ENCODE data around the gene RHBDD2.
"Not testable (repeated sequence)": the region's sequence is repeated elsewhere in the genome, so short reads cannot be mapped to it uniquely, and the experiment has no call there.

Gene RHBDD2

DNA sequence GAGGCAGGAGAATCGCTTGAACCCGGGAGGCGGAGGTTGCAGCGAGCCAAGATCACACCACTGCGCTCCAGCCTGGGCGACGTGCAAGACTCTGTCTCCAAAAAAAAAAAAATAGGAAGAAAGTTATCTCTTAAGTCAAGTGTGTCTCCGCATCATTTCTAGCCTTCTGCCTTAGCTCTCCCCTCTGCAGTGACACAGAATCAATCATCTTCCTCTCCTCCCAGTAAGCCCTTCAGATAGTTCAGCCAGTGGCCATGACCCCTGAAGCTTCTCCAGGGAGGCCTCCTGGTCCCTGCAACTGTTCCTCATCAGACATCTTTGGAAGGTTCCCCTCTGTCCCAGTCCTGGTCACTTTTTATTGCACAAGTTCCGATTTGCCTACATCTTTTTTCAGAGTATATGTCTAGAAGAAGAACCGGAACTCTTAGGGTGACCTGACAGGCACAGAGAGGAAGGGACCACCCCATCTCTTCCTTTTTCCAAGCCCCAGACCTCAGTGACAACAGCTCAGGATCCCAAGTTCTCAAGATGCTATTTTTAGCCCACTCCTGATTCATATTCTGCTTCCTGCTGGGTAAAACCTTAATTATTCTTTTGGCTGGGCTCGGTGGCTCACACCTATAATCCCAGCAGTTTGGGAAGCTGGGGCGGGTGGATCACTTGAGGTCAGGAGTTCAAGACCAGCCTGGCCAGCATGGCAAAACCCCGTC lies 6.6 kb upstream of the RHBDD2 start:
- DNase-seq (ENCODE audit: extremely low spot score) = no peak
- ChIA-PET CTCF (interaction anchor here (0.6 to 1.0 kb wide), 3 partner anchors 22 to 328 kb away, joined by 3 to 8 read pairs (median 5); no protein-coding TSS in a partner anchor), POLR2A (interaction anchor here (2.1 kb wide), 1 partner anchor 43 kb away, joined by 6 read pairs; the partner anchor contains the start of gene POR)
- TF ChIP-seq NFRKB (IDR thresholded peaks at IDR 0.05) (no peak), TARDBP (IDR thresholded peaks at IDR 0.05) (no peak), PKNOX1 (IDR thresholded peaks at IDR 0.05) (no peak), FOXA1 (IDR thresholded peaks at IDR 0.05) (no peak), SP1 (IDR thresholded peaks at IDR 0.05) (no peak), CTBP1 (IDR thresholded peaks at IDR 0.05; ENCODE audit: borderline replicate concordance) (no peak)

GRCh38 chr7:75874180-75874579 lies 4.7 kb upstream of the RHBDD2 start:
- POLR2A ChIA-PET; CTCF ChIA-PET; DNase-seq (ENCODE audit: extremely low spot score): not testable (repeated sequence)

DNA sequence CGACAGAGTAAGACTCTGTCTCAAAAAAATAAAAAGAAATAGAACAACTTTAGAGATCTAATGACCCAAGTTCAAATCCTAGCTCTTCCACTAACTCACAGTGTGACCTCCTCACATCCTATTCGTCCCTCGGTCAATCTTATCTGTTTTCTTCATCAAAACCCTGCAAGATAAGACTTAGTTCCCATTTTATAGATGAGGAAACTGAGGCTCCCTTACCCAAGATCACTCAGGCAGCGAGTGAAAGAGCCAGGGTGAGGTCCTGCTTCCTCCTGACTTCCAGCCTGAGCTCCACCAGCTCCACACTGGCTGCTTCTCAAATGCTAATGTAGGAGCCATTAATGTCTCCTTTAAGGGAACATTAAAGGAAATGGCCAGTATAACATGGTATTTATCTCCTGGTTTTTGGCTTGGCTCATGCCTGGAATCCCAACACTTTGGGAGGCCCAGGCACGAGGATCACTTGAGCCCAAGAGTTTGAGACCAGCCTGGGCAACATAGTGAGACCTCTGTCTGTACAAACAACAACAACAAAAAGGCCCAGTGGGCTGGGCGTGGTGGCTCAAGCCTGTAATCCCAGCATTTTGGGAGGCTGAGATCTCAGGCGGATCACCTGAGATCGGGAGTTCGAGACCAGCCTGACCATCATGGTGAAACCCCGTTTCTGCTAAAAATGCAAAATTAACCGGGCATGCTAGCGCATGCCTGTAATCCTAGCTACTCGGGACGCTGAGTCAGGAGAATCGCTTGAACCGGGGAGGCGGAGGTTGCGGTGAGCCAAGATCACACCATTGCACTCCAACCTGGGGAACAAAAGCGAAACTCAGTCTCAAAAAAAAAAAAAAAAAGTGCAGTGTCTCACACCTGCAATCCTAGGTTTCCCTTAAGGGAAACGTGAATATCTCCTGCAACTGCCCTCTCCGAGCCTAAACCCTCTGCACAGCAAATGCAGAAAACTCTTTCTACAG lies 3.4 kb upstream of the RHBDD2 start:
- ChIA-PET CTCF (interaction anchor here (0.7 kb wide), 1 partner anchor 39 kb away, joined by 3 read pairs; no protein-coding TSS in a partner anchor), POLR2A (no interaction called here)
- DNase-seq (ENCODE audit: extremely low spot score) = no peak
- no peak for TF ChIP-seq SUZ12 (IDR thresholded peaks at IDR 0.05)
- TF ChIP-seq FOXK2 (IDR thresholded peaks at IDR 0.05) = no peak
- TF ChIP-seq ELF4 (IDR thresholded peaks at IDR 0.05) = no peak
- no peak for TF ChIP-seq CTBP1 (IDR thresholded peaks at IDR 0.05; ENCODE audit: borderline replicate concordance)
- TF ChIP-seq FOXM1 (IDR thresholded peaks at IDR 0.05; ENCODE audit: borderline replicate concordance) = no peak
- TF ChIP-seq NFRKB (IDR thresholded peaks at IDR 0.05) = no peak
- TF ChIP-seq HDGF (IDR thresholded peaks at IDR 0.05; ENCODE audit: borderline replicate concordance) = no peak
- no peak for TF ChIP-seq ZNF384 (IDR thresholded peaks at IDR 0.05)
- TF ChIP-seq TARDBP (IDR thresholded peaks at IDR 0.05) = no peak
- TF ChIP-seq FOXA1 (IDR thresholded peaks at IDR 0.05) = no peak
- TF ChIP-seq ARNT (IDR thresholded peaks at IDR 0.05) = no peak
- TF ChIP-seq LEF1 (IDR thresholded peaks at IDR 0.05; ENCODE audit: borderline replicate concordance) = no peak
- no peak for TF ChIP-seq L3MBTL2 (conservative IDR thresholded peaks at IDR 0.05)
- no peak for TF ChIP-seq BHLHE40 (IDR thresholded peaks at IDR 0.05; ENCODE audit: borderline replicate concordance)
- TF ChIP-seq SP1 (IDR thresholded peaks at IDR 0.05) = no peak
- no peak for TF ChIP-seq PKNOX1 (IDR thresholded peaks at IDR 0.05)

DNA sequence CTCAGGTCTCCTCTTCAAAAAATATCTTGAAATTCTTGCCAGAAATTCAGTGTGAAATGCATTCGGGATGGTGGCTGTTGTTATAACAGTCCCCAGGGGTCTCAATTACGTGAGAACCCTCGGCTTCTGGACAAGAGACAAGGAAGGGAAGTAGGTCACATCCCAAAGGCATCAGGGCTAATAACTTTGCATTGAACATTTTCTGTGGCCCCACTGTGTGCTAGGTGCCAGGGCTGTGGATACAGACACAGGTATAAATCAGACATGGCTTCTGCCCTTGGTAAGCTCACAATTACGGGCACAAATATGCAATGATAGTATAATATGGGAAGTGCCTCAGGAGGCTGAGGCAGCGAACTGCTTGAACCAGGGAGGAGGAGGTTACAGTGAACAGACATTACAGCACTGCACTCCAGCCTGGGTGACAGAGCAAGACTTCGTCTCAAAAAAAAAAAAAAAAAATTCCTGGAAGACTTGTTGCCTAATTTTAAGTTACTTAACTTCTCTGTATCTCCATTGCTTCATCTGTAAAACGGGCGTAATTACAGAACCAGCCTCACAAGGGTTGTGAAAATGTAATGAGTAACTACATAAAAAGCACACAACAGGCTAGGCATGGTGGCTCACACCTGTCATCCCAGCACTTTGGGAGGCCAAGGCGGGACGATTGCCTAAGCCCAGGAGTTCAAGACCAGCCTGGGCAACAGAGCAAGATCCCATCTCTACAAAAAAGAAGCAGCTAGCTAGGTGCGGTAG lies 2.5 kb upstream of the RHBDD2 start:
- no peak for DNase-seq (ENCODE audit: extremely low spot score)
- TF ChIP-seq SP1 (IDR thresholded peaks at IDR 0.05) (no peak), FOXK2 (IDR thresholded peaks at IDR 0.05) (no peak), L3MBTL2 (conservative IDR thresholded peaks at IDR 0.05) (no peak), PKNOX1 (IDR thresholded peaks at IDR 0.05) (no peak)
- ChIA-PET CTCF (no interaction called here), POLR2A (no interaction called here)

GRCh38 chr7:75878312-75878768 lies 494 bp upstream of the RHBDD2 start:
- DNase-seq (ENCODE audit: extremely low spot score) = no peak
- POLR2A ChIA-PET = interaction anchor here (0.7 kb wide), 1 partner anchor 34 kb away, joined by 3 read pairs; no protein-coding TSS in a partner anchor
- CTCF ChIA-PET = no interaction called here
- TF ChIP-seq PKNOX1 (IDR thresholded peaks at IDR 0.05) (no peak), ELF4 (IDR thresholded peaks at IDR 0.05) (no peak), FOXM1 (IDR thresholded peaks at IDR 0.05; ENCODE audit: borderline replicate concordance) (no peak), NFRKB (IDR thresholded peaks at IDR 0.05) (no peak)
